ENCODE measurements around the gene RASAL2. TPM values are rescaled to one million over a fixed set of nuclear protein-coding genes. Genes with fewer than 3 reads are reported as not detected.

The RASAL2 gene
- total RNA-seq, 1 experiment from 2014 or later, result 22.2 TPM

DNA sequence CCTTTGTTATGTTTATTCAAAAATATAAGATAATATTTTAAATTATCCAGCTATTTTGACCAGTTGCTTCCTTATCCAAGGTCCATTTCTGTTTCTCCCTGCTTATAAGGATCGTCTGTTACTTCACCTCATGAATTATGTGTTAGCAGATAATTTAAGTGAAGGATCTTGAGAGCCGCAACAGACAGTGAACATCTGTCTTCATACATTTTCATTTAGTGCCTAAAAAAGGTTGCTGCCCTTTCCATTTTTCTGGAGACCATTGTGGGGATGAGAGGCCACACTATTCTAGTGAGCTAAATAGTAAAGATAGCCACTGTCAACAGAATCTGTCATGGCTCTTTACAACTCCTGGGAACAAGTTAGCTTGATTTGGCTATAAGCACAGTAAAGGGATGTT, 248.8 kb downstream of the RASAL2 start:
- Histone ChIP-seq H4K91ac (ENCODE audit: insufficient read length, low read depth, low read length) (no peak overlapping the region), H4K20me1 (ENCODE audit: control insufficient read depth, insufficient read depth, insufficient read length) (no peaks in the 10 kb centered on the region), H4K5ac (ENCODE audit: insufficient read length, low read depth, low read length) (no peak overlapping the region), H3K27me3 (ENCODE audit: insufficient read depth, low read length) (no peaks in the 10 kb centered on the region), H3K4me1 (ENCODE audit: insufficient read depth, low read length) (peaks cover 6% of the 10 kb centered on the region; the same call in 1 of the 2 replicates), H3K14ac (ENCODE audit: insufficient read depth, low read length) (no peak overlapping the region), H3K9me3 (ENCODE audit: control insufficient read depth, low read depth, low read length) (no peaks in the 10 kb centered on the region), H3K79me2 (ENCODE audit: insufficient read depth, low read length) (peaks cover 3% of the 10 kb centered on the region; the same call in 1 of the 2 replicates), H2BK12ac (ENCODE audit: insufficient read length, low read depth, low read length) (no peak overlapping the region), H2BK120ac (ENCODE audit: low read depth, low read length, poor library complexity, severe bottlenecking) (no peak overlapping the region), H2AFZ (ENCODE audit: low read length) (no peak overlapping the region), H2AK5ac (ENCODE audit: insufficient read length, low read length) (no peak overlapping the region), H3K9ac (ENCODE audit: extremely low read depth, insufficient read length, low read length) (no peak overlapping the region), H3K23ac (ENCODE audit: insufficient read length, low read depth, low read length) (no peak overlapping the region), H3K23me2 (ENCODE audit: insufficient read length, low read depth, low read length, poor library complexity, severe bottlenecking) (peaks cover 3% of the 10 kb centered on the region), H4K8ac (replicated peaks; ENCODE audit: insufficient read length, low read depth, low read length) (no peak overlapping the region), H3K56ac (ENCODE audit: insufficient read length, low read depth, low read length) (no peak overlapping the region), H3T11ph (ENCODE audit: low read length) (no peak overlapping the region), H2BK15ac (ENCODE audit: low read depth, low read length) (no peak overlapping the region), H3K27ac (ENCODE audit: insufficient read length, low read depth, low read length) (no peak overlapping the region), H3K18ac (ENCODE audit: insufficient read length, low read depth, low read length) (no peak overlapping the region), H2BK5ac (ENCODE audit: insufficient read length, low read length) (no peak overlapping the region), H3K79me1 (ENCODE audit: insufficient read depth, low read depth, low read length, poor library complexity, severe bottlenecking) (no peaks in the 10 kb centered on the region), H2BK20ac (ENCODE audit: low read depth, low read length, poor library complexity, severe bottlenecking) (no peak overlapping the region), H3K4me2 (ENCODE audit: insufficient read depth, insufficient read length, low read length) (no peak overlapping the region), H3K4ac (ENCODE audit: low read depth, low read length) (no peak overlapping the region)
- Mint-ChIP-seq H3K27me3 (ENCODE audit: low read depth) (no peaks in the 10 kb centered on the region), H3K4me1 (peaks cover 53 to 56% of the 10 kb centered on the region in 2 experiments), H3K9me3 (no peaks in the 10 kb centered on the region), H3K36me3 (ENCODE audit: insufficient read depth in 1 of 3, low read depth in 3 of 3) (no peaks in the 10 kb centered on the region), H3K4me3 (peak overlapping the region in 1 of 2 experiments; percentile 41; a peak in 1 of 5 replicates), H3K27ac (peak overlapping the region; percentile 32 to 97 (median 34); a peak in 4 of 7 replicates)
- TF ChIP-seq, protein P1, sequence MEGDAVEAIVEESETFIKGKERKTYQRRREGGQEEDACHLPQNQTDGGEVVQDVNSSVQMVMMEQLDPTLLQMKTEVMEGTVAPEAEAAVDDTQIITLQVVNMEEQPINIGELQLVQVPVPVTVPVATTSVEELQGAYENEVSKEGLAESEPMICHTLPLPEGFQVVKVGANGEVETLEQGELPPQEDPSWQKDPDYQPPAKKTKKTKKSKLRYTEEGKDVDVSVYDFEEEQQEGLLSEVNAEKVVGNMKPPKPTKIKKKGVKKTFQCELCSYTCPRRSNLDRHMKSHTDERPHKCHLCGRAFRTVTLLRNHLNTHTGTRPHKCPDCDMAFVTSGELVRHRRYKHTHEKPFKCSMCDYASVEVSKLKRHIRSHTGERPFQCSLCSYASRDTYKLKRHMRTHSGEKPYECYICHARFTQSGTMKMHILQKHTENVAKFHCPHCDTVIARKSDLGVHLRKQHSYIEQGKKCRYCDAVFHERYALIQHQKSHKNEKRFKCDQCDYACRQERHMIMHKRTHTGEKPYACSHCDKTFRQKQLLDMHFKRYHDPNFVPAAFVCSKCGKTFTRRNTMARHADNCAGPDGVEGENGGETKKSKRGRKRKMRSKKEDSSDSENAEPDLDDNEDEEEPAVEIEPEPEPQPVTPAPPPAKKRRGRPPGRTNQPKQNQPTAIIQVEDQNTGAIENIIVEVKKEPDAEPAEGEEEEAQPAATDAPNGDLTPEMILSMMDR (conservative IDR thresholded peaks at IDR 0.05), result no peak
- no peak for DNase-seq
- no CpG with 5 or more reads among the region's 2 CpGs for WGBS (ENCODE audit: extremely low coverage, insufficient read length, low lambda C conversion rate)
